Erythroblast (primary cell): ENCODE results near the gene LAIR2.

Experiments used
- GATA1 ChIP-seq: IDR thresholded peaks from 2 replicates; pipeline ENCODE4 v1.6.1; 2011; ENCODE audit warnings: low read depth, mild to moderate bottlenecking, control low read depth, low read length, moderate library complexity
- POLR2A ChIP-seq: IDR thresholded peaks from 2 replicates; pipeline ENCODE4 v1.6.1; 2011; ENCODE audit warnings: mild to moderate bottlenecking, low read length

GRCh38 chr19:54482889-54483288 is 19.7 kb upstream of the LAIR2 start:
- no peak for TF ChIP-seq POLR2A
- TF ChIP-seq GATA1, result no peak
